GM18951 (cell line): ENCODE results near the gene PTCH1.
A peak's percentile ranks its signal among the peaks of the same experiment; 100 is the strongest.

ENCODE experiments used
- POLR2A ChIP-seq: IDR thresholded peaks from 4 replicates; pipeline ENCODE4 v1.6.1; 2011; ENCODE audit warnings: mild to moderate bottlenecking; ENCODE audit not compliant: insufficient read length, insufficient read depth; ENCODE audit errors: extremely low read depth
- in situ Hi-C: fragments of 300-500 bp; cut with MboI; formaldehyde crosslinking; loops from one replicate; pipeline ENCODE4 v1.12.0; 2022; ENCODE audit warnings: low sequenced_read_pairs, mixed read lengths, inconsistent platforms; ENCODE audit not compliant: unreplicated experiment

PTCH1 gene

DNA sequence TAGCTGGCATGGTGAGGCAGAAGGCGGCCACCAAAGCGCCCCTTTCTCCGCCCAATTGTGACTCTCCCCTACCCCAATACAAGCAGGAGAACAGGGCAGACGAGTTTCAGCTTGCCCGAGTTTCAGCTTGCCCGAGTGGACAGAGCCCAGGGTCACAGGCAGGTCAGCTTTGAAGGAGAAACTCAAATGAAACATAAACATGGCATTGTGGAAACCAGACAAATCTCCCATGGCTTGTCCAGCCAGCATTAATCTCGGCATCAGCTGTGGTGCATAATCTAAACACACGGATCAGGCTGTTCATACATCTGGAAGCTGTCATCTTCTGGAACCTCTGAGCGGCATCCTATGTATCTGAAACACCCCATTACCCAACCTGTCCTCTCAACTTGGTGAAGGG is 16.9 kb downstream of the PTCH1 start:
- in situ Hi-C loops = no loop called here
- TF ChIP-seq POLR2A = no peak

DNA sequence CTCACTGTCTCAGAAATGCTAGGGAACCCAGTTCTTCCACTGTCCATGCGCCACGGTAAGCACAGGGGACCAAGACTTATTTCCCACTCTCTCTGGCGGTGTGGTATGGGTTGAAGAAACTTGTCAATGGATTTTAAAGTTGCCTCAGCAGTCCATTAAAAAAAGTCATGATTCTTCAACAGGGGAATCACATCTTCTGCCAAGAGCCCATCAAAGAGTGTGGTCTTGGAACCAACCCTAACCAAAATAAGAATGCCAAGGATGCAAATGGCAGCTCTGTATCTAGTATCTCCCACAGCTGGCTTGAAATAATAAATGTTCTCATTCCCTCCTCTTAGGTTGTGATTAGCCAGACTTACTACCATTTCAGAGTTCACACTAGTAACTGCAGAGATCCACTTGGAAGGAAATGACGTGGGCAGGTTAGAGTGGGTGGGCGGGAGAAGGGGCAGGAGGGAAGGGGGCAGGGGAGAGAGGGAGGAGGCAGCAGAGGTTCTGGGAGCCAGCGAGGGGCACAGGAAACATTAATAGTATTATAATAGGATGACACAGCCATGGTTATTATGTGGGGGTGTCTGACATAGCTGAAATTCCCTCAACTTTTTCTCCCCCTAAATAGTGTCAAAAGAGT is 17.6 kb downstream of the PTCH1 start:
- in situ Hi-C loops = no loop called here
- no peak for TF ChIP-seq POLR2A

DNA sequence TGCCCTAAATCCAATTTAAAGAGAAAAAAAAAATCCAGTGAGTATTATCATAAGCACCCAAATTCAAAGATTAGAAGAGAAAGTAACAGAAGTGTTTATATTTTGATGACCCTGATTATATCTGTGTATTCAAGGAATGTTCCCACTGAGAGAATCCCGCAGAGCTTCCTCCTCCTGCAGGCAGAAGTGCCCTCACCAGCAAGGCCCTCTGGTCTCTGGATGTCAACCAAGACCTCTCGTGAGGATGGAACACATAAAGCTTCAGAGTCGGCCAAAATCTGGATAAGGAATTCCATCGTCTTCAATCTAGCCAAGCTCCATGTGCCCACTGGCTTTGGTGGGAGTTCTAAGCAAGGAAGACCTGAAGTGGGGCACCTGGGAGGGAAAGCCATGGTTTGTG is 18.1 kb downstream of the PTCH1 start:
- in situ Hi-C loops = no loop called here
- no peak for TF ChIP-seq POLR2A

DNA sequence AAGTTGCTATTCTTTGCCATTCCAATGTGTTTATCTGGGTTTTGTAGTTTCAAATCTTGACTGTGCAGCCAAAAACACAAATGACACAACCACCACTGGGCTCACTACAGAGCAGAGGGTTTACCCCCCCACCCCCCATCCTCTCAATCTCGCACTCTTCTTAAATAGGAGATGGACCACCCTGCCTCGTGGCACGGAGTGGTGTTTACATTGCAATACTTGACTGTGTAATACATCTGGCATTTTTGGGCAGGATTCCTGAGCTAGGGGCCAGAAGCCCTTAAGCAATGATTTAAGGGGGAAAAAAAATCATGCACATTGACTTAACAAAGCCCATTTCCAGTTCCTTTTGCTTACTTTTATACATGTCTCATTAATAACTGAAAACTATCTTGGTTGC is 19.0 kb downstream of the PTCH1 start:
- no peak for TF ChIP-seq POLR2A
- in situ Hi-C loops = no loop called here

DNA sequence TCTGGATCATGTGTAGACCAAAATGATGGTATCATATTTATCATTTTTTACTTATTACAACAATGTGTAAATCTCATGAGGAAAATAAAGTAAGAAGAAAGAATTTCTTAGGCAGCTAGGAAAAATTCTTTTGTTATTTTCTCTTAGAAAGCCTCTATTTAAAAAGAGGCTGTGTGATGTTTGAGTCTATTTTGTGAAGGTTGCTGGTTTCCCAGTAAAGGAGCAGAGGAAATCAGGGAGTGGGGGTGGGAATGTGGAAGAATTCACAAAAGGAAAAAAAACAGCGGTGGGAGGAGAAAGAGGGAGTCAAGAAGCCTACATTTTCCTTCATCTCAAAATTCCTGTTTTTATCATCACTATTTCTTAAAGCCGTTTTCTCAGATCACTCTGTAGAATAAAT is 20.1 kb downstream of the PTCH1 start:
- TF ChIP-seq POLR2A = no peak
- in situ Hi-C loops = no loop called here

DNA sequence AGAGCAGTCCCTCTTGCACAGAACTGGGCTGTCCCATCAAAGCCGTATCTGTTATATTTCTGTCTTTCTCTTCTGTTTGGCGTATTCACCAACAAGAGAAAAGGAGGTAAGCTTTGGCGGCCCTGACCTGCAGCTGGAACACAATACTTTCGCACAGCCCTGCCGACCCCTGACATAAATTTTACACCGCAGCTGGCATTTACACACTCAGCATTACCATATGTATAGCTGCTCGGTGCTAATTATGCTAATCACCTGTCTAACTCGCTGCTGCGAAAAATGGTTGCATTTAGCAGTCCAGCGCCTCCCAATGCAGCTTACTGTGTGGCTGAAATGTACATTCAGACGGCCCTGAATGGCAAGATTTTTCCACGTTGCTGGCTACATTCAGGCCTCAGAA is 20.8 kb downstream of the PTCH1 start:
- in situ Hi-C loops = no loop called here
- no peak for TF ChIP-seq POLR2A

DNA sequence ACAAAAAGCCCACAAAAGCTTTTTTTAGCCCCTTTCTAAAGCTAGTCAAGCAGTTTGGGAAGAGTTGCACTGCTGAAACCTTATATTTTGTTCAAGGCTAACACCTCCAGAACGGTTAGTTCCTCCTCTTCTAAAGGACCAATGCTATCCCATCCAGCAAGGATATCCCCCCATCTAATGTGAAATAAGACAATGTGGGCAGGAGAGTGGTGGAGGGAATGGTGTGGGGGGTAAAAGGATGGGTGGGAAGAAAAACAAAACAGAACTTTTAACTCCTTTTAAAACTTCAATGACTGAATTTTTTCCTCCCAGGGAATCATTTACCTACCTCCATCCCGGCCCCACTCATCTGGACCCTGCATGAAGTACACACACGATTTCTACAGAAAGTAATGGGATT is 21.2 kb downstream of the PTCH1 start:
- no peak for TF ChIP-seq POLR2A
- in situ Hi-C loops = no loop called here

DNA sequence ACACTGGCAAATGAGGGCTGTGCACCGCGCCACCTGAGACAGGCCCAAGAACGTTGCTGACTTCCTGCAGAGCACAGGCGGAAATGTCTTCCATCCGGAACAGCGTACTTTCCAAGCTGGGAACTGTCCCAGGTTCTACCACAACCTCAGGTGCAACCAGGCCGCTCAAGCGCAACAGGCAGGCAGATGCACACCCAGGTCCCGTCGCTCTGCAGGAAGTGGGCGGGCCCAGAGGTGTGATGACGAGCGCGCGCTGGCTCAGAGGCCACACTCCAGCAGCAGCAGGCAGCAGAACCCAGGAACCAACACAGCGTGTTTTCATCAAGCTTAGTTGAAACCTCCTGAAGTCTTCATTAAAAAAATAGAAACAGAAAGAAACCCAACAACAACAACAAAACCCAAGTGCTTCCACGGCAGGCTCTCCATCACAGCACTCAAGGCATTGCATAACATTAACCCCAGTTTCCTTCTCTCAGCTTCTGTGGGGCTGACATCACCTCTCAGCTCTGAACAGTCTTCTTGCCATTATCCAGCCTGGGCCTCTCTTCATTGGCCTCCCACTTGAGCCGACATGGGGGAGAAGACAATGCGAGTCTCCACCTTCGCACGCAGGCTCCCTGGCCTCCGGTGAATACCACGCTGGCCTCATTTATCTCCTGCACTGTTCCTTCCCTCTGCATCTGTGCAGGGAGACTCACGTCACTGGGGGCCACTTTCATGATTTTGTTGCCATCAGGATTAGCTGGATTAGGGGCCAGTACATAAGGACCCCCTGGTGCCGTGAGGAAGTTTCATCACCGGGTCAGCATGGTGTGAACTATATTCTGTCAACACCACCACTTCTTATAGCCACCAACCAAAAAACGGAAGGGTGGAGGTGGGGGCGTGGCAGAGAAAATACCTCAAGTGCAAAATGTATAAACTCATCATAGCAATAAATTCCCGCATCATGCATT is 22.1 kb downstream of the PTCH1 start:
- in situ Hi-C loops = no loop called here
- peak; percentile 42 for TF ChIP-seq POLR2A

DNA sequence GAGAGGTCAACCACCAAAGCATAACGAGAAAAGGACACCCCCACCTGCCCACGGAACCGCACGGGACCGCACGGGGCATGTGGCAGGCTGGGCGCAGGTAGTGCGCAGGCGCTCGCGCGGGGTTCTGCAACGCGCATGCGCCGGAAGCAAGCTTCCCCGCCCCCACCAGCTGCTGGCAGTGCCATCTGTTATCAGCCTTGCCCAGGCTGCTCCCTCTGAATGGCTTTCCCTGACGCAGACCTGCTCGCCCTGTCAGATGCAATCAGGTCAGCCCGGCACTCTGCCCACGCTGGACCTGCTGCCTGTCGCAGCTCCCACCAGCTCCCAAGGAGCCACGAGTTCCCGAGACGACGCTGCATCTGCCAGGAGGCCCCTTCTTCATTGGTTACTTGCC is 22.8 kb downstream of the PTCH1 start:
- TF ChIP-seq POLR2A = no peak
- in situ Hi-C loops = no loop called here

DNA sequence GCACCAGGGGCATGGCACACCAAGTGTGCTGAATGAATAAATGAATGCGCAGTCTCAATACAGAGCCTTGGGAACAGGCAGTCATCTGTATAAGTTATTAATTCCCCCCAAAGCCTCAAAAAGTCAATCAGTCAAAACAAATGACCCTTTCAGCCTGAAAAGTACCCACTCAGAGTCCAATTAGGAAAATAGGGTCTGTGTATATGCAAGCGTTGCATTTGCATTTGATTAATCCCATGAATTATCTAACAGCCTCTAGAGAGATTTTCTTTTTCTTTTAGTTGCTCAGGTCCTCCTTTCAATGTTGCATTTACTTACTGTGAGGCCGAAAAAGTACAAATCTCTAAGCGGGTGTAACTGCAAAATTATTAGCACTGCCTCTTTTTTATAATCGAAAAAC is 23.4 kb downstream of the PTCH1 start:
- TF ChIP-seq POLR2A = no peak
- in situ Hi-C loops = no loop called here

DNA sequence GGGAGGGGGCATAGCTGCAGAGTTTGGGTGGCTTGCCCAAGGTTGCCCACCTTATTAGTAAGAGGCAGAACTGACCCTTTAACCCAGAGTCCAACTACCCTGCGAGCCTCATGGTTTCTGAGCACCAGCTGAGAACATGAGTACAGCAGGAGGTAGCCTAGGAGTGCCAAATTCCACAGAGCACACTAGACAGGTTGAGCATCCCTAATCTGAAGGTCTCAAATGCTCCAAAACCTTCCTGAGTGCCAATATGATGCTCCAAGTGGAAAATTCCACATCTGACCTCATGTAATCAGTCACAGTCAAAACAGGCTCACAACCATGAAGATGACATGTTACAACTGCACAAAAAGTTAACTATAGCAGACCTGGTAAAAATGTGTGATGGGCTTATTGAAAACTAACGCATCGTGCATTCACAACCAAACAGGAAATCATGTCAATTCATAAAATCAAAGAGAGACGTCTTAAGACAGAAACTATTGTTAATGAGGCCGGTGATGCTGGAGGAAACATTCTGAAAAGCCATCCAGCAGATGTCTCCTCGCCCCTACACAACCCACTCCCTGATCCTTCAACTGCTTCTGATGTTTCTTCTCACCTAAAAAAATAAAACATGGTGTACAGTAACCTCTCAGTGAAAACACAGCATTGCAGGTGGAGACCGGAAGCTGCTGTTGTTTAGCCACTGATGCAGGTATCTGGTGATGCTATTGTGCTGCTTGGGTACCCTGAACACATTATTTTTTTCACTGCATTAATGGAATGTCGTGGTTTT is 25.0 kb downstream of the PTCH1 start:
- in situ Hi-C loops = no loop called here
- TF ChIP-seq POLR2A = no peak

DNA sequence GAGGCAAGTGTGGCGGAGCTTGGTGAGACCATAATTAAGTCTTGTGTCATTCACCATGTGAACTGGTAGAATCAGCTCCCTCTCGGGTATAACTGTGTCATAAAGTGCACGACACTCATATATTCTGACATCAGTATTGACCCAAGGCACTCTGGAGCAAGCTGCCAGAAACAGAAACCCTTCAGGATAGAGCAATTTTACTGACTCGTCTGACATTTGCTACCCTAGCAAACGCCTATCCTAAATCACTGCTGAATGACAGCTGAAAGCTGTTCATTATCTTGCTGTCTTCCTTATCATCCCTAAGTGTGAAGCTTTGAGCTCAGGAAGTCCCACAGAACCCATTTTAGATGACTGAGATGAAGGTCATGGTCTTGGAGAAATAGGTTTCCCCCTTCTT is 27.8 kb downstream of the PTCH1 start:
- in situ Hi-C loops = no loop called here
- TF ChIP-seq POLR2A = no peak

DNA sequence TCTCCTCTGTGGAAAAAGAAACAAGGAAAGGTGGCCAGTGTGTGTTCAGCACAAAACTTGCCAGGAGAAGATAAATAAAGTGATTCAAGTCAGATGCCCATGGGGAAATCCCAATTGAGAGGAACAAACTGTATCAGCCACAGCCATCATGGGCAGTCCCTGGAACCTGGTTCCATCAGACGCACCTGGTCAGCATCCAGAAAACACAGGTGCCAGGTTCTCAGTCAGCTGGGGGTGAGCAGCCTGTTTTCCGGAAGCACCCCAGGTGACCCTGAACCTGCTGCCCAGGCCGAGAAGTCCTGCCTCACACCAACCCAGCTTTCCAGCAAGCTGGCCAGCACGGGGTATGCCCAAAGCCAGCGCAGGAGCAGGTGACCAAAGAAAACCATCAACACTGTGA is 30.5 kb downstream of the PTCH1 start:
- in situ Hi-C loops = no loop called here
- no peak for TF ChIP-seq POLR2A
